ENCODE results near the gene HHLA2.

DNA sequence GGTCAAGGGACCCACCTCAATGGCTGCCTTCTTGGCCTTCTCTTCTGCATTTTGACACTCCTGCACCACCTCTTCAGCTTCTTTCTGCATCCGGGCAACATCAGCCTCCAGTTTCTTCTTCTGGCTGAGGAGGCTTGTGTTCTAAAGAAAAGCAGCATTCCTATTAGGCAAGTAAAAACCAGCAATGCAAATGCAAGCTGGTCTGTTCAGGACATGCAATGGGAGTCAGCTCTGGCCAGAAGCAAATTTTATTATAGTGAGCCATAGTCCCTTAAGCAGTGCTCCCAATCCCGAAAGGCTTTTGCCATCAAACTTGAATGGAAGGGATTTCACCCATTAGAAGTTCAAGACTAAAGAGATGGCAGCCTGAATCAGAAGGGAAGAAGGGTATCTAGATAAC lies 97.7 kb downstream of the HHLA2 start:
- no peak for TF ChIP-seq CTCF (IDR thresholded peaks at IDR 0.05)
- no peak for TF ChIP-seq POLR2A (IDR thresholded peaks at IDR 0.05)

Measured in body of pancreas (tissue), 4 donors.